Eye (tissue), 1 donor: ENCODE results near the gene GPR137B.

Experiments
- DNase-seq: peaks from one replicate; pipeline ENCODE4 v3.0.0-alpha.2; 2015

Gene GPR137B

DNA sequence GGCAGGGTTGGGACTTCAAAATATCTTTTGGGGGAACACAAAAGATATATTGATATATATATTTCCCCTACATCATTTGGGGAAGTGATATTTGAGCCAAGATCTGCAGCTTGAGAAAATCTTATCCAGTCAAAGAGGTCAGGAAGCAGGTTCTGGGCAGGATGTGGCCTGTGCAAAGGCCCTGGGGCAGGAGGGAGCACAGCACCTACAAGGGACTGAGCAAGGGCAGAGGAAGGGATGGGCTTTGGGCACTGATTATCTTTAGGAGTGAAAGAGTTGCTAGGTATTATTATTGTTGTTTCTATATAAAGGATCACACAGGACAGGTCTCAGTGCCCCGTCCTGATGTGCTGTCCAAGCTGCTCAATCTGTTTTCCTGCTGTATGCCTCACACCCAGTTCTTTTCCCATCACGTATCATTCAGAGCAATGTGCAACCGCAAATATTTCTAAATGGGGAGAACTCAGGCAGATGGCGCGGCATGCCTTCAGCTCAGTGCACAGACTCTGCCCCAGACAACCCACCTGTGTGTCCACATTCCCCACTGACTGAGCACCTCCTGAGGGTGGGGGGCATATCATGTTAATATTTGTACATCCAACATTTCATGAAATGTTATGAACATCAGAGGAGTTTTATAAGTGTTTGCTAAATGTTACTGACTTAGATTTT lies 28.1 kb upstream of the GPR137B start:
- DNase-seq, result no peak

DNA sequence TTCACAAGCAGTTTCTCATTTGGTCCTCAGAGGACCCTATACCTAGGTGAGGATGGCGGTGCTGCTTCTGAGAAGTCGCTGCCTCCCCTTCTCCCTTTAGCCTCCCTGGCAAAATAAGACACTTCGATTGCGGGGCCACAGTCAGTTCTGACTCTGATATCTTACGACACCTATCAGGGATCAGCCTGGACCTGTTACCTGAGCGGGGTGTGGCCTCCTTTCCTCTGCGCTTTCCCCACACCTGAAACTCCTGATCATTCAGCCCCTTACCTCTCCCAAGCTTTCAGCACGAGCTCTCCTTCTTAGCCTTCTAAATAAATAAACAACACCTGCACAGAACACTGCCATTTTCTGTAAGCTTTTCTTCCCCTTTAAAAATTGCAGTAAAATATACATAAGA lies 24.6 kb upstream of the GPR137B start:
- no peak for DNase-seq

DNA sequence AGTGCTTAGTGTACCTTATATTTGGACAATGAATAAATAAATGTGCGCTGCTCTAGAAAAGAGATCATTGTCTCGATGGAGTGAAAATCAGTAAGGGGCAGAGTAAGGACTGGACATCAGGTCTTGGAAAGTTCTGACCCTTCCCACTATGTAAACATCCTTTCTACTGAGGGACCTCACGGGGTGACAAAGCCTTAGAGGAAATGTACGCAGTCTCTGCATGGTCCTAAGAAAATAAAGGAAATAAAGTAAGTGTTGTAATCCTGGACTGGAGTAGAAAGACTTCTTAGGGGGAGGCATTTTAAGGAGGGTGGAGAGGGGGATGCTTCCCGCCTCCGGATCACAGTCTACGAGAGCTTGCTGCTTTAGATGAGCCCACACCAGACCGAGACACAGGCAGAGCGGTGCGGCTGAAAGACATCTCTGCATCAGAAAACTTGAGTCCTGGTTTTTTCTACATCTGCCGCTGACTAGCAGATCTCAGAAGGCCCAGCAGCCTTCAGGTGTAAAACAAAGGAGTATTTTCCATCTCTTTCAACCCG lies 22.3 kb upstream of the GPR137B start:
- DNase-seq, result no peak

DNA sequence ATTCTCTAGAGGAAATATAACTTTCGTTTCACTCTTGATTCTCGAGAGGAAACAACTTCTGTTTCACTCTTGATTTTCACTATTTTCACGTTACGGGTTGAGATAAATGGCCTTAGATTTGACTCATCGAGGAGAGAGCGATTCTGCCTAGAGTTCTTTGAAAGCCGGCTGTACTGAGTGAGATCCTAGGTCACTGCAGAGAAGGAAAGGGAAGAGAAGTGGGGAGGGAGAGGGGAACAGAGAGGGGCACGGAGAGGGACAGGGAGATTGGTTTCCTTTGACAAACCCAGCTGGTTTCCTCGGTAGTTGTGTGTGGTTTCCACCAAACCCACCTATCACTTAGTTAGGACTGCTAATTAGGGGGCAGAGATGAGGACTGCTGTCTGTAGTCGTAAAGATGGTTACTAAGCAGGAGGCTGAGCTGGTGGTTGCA lies 21.6 kb upstream of the GPR137B start:
- no peak for DNase-seq

DNA sequence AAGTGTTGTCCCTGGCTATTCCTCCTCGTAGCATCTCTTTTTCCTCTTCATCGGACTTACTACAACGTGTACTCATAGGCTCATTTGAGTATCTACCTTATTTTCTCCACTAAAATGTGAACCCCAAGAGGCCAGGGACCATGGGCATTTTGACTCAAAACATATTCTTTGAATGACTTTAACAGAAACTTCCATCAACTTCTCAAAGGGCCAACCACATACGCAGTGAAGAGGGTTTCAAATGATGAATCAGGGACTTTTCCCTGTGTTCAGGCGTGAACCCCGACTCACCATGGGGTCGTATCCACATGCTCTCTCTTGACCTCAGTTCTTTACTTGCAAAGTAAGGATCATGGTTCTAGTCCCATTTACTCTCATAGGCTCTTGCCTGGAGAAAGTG lies 20.2 kb upstream of the GPR137B start:
- DNase-seq, result no peak

DNA sequence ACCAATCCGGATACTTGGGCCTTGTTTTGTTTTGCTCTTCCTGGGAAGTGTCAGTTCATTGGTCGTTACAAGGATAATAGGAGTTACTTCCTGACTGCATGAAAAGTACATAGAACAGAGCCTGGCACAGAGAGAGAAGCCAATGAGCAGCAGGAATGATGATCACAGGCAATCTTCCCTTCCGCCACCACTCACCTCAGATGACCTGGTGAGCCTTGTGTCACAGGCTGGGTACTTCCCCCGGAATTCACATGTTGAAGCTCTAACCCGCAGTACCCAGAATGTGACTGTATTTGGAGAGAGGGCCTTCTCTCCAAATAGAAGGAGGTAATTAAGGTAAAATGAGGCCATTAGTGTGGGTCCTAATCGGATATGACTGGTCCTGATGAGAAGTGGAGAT lies 18.8 kb upstream of the GPR137B start:
- DNase-seq, result no peak

DNA sequence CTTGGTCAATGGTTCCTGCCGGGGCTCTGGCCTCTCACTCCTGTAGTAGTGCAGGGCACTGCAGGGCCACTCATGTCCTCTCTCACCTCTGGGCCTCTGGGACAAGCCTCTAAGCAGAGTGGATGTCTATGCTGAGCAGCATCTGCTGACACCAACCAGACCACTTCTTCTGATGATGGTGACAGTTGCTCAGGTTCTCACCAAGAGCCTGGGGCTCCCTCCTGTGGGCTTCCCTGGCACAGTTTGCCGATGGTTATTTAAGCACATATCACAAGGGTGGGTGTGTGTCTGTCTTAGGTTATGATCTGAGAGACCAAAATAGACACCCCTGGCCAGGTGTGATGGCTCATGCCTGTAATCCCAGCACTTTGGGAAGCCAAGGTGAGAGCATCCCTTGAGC lies 17.4 kb upstream of the GPR137B start:
- no peak for DNase-seq

DNA sequence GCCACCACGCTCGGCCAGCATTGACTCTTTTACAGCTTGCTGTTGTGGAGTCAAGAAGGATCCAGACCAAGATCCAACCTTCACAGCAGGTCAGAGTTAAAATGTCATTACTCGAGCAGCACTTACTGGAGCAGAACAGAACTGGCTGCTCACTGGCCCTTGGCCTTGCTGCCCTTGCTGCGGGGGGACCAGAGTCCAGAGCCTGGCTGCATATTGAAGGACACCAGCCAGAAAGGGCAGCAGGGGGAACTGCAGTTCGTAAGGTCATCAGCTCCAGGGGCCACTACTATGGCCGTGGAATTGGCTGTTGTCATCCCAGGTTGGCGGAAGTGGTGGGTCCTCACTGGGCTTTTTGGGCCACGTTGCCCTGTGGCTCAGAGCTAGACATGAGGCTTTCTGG lies 15.3 kb upstream of the GPR137B start:
- DNase-seq, result no peak

DNA sequence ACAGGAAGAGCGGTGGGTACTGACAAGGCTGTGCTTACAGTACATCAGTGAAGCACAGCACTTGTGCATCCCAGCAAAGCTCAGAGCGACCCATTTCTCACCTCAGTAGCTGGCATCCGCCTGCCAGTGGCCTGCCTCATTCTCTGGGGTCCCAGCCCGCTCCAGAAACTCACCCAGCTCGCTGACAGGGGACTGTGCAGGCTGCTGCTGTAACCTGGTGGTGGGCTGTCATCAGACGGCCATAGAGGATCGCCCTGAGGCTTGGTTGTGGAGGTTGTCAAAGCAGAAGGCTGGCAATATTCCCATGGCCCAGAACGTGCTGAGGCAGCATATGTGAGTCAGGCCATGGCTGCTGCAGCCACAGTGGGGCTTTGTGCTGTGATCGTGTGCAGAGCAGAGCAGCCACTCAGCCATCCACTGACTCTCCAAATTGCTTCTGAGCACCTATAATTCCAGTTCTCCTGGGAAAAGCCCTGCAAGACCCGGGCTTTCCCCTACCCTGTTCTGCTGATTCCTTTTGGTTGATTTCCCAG lies 13.6 kb upstream of the GPR137B start:
- DNase-seq, result peak; percentile 43

DNA sequence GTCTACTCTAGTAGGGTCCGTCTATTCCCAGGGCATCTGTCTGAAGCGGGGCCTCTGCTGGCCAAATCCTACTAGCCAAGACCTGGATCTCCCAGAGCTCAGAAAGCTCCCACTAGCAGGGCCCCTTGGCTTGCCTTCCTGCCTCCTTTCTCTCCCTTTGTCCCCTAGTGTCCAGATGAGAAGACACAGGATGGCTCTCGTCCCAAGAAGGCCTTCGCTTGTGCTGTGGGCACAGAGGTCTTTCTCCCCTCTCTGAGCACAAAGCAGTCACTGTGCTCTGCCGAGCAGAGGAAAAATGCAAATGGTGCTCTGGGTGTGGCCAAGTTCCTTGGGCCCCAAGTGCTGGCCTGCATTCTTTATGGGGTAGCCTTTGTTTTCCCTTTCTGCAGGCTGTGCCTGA lies 13.0 kb upstream of the GPR137B start:
- peak; percentile 41 for DNase-seq

DNA sequence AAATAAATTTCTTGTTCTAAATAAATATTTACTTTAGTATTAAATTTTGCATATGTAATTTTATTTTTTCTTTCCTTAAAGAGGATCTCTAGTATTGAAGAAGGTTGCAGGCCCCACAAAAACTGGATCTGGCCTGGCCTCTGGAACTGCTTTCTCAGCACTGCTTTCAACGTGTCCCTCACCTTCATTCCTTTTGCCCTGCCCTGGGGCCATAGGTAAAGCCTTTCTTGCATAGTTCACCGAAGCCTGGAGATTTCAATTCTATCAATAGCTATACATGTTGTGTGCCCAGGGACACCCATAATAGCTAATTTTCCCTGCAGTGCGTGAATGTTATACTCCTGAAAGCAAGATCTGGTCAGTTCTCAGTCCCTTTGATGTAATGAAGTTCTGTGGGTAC lies 12.0 kb upstream of the GPR137B start:
- DNase-seq, result no peak

DNA sequence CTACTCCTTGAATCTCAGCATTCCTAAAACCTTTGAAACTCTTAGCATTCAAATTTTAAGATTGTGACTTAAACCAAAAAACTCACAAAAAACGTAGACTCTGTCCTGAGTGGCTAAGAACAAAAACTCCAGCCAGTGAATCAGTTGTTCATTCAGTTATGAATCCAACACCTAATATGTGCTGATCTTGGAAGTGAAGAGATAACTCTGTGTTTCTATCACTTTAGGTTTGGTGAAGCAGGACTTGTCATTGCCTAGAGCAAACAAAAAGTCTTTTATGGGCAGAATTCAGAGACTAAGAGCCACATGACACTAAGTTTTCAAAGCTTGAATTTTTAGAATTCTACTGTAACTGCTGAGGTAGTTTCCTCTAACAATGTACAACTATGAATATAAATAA lies 10.4 kb upstream of the GPR137B start:
- no peak for DNase-seq

DNA sequence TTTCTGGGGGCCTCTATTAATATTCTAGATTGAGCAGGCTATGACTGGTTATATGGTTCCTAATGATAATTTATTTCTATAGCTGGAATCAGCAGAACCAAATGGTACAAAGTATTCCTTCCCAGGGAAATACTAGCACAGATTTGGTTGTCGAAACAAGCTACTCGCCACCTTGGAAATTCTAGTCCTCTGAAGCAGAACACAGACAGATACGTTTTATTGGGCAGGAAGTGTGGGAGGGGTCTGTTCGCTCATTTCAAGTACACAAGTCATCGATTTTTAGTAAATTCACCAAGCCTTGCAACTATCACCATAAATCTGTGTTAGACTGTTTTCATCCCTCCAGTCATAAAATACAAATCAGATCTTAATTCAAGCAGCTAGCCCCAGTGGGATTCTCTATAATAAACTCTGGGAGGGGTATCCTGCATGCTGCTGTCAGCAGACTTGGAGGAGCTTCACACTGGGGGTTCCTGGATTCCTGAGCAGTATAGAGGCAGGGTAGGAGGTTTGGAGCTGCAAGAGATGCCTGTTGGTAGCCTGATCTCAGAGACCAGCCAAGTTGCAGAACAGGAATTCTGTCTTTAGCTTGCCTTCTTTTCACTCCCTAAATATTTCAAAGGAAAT lies 9.8 kb upstream of the GPR137B start:
- DNase-seq, result no peak

DNA sequence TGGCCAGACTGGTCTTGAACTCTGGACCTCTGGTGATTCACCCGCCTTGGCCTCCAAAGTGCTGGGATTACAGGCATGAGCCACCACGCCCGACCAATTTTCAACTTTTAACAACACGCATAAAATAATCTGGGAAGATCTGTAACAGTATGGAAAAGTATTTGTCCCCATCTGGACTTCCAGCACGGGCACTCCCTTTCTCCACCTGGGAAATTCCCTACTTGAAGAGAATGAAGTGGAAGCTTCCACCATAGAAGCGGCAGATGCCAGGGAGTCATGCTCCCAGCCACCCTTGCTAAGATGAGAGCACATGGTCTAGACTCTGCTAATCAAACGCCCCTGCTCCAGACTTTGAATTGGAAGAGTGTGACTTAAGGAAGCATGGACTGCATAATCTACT lies 9.0 kb upstream of the GPR137B start:
- DNase-seq, result no peak

DNA sequence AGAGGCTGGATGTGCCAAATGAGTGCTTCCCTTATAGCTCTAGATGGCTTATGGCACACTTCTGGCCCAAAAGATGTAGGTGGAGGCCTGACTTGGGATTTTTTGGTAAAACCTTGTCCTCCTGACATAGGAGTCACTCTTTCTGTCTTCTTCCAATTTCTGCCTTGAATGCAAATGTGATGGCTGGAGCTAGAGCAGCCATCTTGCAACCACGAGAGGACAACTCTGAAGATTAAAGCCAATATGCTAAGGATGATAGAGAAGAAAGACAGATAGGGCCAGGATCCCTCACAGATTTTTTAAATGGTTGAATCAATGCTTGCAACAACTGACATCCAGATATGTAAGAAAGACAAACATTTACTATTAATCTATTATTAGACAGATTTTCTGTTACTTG lies 8.5 kb upstream of the GPR137B start:
- DNase-seq, result no peak

DNA sequence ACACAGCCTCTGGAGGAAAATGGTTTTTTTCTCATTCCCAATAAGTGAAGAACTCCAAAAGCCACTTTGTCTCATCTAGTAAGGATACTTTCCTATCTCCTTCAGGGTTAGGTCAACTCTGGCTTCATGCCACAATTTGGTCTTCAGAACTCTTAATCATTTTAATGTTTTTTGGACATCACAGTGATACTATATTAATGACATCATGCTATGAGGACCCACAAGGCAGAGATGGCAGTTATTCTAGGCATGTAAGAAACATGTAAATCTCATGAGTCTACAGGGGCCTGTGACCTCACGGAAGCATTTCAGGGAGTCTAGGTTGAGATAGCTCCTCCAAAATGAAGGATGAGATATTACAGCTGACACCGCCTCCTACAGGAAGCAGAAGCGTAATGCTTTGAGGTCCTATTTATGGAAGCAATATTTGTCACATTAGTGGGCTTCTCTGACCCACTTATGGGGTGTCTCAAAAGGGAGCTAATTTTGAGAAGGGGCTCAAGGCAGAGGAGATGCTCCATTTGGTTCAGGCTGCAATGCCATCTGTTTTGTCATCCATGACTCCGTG lies 5.0 kb upstream of the GPR137B start:
- DNase-seq, result no peak

DNA sequence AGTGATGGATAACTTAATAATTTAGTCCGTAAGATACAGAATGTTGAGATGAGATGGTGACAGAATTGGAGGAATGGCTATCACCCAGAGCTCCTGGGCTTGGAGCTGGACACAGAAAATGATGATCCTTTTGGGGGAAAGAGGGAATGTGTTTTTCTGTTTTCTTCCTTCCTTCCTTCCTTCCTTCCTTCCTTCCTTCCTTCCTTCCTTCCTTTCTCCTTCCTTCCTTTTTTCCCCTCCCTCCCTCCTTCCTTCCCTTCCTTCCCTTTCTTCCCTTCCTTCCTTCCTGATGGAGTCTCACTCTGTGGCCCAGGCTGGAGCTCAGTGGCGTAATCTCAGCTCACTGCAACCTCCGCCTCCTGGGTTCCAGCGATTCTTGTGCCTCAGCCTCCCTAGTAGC lies 2.8 kb upstream of the GPR137B start:
- DNase-seq, result no peak

DNA sequence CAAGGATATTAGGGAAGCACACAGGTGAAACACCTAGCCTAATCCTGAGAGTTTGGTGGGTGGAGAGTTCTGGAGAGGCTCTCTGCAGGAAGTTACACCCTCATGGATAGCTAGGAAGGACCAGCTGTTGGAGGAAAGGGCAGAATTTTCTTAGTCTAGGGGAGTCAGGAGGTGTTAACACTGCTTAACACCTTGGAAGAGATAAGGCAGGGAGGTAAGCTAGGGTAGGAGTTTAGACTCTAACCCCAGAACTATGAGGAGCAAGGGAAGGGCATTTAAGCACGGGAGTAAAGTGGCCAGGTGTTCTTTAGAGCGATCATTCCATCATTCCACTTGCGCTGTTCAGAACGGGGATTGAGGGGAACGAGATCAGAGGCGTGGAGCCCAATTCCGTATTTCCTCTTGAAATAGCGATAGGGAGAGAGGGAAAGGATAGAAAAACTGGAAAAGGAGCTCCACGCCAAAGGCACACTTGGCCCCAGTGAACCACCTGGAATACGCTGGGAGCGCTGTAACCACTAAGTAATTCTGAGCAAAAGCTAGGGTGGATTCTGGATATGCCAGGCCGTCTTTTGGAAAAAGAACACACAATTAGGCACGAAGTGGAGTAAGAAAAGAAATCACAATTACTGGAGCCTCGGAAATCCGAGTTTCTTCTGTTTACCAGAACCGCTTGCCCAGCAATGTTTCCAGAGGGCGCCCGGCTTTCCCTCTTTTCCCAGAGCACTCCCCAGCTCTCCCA lies 1.5 kb upstream of the GPR137B start:
- no peak for DNase-seq

DNA sequence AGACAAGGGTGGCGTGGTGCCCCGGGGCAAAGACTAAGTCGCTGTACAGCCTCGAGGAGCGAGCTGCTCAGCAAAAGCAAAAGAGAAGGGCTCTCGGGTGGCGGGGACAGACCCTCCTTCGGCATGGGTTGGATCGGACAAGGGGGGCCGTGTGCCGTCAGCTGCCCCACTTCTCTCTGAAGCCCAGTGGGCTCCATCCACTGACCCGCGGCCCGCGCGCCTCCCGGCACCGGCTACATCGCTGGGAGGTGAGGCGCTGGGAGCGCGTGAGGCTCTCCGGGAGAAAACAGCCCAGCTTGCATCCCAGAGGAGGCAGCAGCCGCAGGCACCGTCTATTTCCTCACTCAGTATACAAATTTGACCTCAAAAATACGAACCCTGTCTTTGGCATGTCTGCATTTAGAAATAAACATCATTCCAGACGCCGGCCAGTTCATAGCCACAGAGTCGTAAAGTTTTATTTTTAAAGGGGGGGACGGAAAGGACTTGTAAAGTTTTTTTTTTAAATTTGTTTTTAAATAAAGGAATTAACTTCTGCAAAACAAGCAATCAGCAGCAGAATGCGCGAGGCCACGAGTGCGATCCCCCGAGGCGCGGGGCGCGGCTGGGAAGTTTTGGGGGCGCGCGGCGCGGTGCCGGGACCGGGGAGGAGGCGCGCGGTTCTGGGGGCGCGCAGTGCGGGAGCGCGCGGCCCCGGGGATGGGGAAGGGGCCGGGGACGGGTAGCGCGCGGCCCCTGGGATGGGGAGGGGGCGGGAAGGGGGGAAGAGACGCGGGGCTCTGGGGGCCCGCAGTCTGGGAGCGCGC lies 689 bp upstream of the GPR137B start:
- DNase-seq, result peak; percentile 86

DNA sequence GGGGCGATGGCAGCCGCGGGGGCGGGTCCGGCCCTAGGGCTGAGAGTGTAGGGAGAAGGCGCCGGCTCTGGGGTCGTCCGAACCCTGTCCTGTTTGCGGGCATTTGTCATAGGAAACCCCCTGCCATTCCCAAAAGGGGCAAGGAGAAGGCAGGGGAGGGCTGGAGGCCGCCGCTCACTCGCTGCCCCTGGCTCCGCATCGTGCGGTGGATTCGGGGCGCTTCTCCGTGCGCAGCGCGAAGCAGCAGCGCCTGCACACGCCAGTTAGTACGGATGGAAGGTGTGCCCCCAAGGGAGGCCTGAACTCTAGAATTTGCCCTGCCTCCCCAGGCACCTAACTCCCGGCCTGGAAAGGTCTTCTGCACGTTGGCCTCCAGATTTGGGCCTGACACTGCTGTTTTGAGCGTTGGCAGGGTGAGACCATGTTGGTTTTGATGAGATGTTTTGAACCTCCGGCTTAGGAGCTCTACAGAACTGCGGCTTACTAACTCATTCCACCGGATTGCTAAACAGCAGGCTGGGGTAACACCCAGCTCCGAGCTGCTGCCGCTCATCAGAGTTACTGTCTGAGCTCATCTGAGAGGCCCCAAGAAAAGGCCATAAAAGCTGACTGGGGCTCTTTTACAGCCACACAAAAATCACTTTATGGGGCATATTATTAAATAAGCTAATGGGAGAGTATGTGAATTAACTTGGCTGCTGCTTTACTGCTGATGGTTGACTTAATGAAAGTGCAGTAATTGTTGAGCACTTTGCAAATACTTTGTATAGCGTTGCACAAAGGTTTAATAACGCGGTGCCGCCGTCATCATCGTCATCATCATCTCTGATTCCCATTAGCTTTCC lies 987 bp downstream of the GPR137B start:
- peak; percentile 65 for DNase-seq

DNA sequence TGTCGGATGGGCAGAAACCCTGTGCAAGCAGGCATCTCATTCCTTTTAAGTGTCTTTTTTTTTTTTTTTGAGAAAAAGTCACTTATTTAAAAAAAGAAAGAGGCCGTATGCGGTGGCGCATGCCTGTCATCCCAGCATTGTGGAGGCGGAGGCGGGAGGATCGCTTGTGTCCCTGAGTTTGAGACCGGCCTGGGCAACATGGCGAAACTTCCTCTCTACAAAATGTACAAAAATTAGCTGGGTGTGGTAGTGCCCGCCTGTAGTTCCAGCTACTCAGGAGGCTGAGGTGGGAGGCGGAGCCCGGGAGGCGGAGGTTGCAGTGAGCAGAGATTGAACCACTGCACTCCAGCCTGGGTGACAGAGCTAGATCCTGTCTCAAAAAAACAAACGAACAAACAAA lies 1.7 kb downstream of the GPR137B start:
- peak; percentile 13 for DNase-seq
